Measurements from ENCODE around the gene LLGL2. TPM values are rescaled to one million over a fixed set of nuclear protein-coding genes. Genes with fewer than 3 reads are reported as not detected.

The LLGL2 gene
- total RNA-seq, 8 experiments from 2014 or later, result 0.60 to 6.1 (median 3.0) TPM

GRCh38 chr17:75524269-75524969 is 1.1 kb upstream of the LLGL2 start:
- no peak for ATAC-seq (replicated peaks in 6 of 8)
- Histone ChIP-seq H3K4me1 (replicated peaks in 1 of 2) (peaks cover 0 to 5% of the 10 kb centered on the region in 2 donors), H3K4me3 (peak overlapping the region; percentile 36 to 54 (median 52)), H3K27ac (no peak overlapping the region)
- 43 to 100% (median 85%) methylated on average over 1 to 4 of the region's 24 CpGs; no CpG with 5 or more reads in 3 of the 10 experiments for WGBS, 10 experiments
- in situ Hi-C loops (cut with MboI; ENCODE audit: low pct_unique_long_range_greater_than_20kb in 2 of 9, low sequenced_read_pairs in 9 of 9, unreplicated experiment in 9 of 9), result no loop called here

GRCh38 chr17:75525806-75526554 is 483 bp downstream of the LLGL2 start:
- Histone ChIP-seq H3K27ac (no peak overlapping the region), H3K4me3 (peak overlapping the region; percentile 36 to 54 (median 52)), H3K4me1 (replicated peaks in 1 of 2) (peaks cover 0 to 5% of the 10 kb centered on the region in 2 donors)
- in situ Hi-C loops (cut with MboI; ENCODE audit: low pct_unique_long_range_greater_than_20kb in 2 of 9, low sequenced_read_pairs in 9 of 9, unreplicated experiment in 9 of 9), result no loop called here
- peak in 6 of 8 experiments; percentile 3 to 29 (median 23) for ATAC-seq (replicated peaks in 6 of 8)
- 0 to 26% (median 8%) methylated on average over 2 to 20 of the region's 60 CpGs; no CpG with 5 or more reads in 7 of the 10 experiments for WGBS, 10 experiments

GRCh38 chr17:75526555-75527270 is 1.2 kb downstream of the LLGL2 start:
- Histone ChIP-seq H3K27ac (no peak overlapping the region), H3K4me3 (no peak overlapping the region), H3K4me1 (replicated peaks in 1 of 2) (peaks cover 0 to 5% of the 10 kb centered on the region in 2 donors)
- no peak for ATAC-seq (replicated peaks in 6 of 8)
- WGBS, 10 experiments, result 15 to 100% (median 67%) methylated on average over 1 to 9 of the region's 13 CpGs; no CpG with 5 or more reads in 2 of the 10 experiments
- in situ Hi-C loops (cut with MboI; ENCODE audit: low pct_unique_long_range_greater_than_20kb in 2 of 9, low sequenced_read_pairs in 9 of 9, unreplicated experiment in 9 of 9), result no loop called here

GRCh38 chr17:75530837-75531720 is 5.6 kb downstream of the LLGL2 start:
- no peak overlapping the region for H3K4me3 ChIP-seq
- WGBS, 10 experiments, result 63 to 91% (median 86%) methylated on average over 3 to 9 of the region's 19 CpGs; no CpG with 5 or more reads in 5 of the 10 experiments
- no peak overlapping the region for H3K27ac ChIP-seq
- in situ Hi-C loops (cut with MboI; ENCODE audit: low pct_unique_long_range_greater_than_20kb in 2 of 9, low sequenced_read_pairs in 9 of 9, unreplicated experiment in 9 of 9), result no loop called here
- no peak for ATAC-seq (replicated peaks in 6 of 8)
- peaks cover 5 to 16% of the 10 kb centered on the region in 2 donors for H3K4me1 ChIP-seq (replicated peaks in 1 of 2)

GRCh38 chr17:75531721-75532072 is 6.2 kb downstream of the LLGL2 start:
- no peak overlapping the region for H3K27ac ChIP-seq
- peak in 1 of 8 experiments; percentile 12 for ATAC-seq (replicated peaks in 6 of 8)
- WGBS, 10 experiments, result 100% methylated on average over 2 of the region's 7 CpGs; no CpG with 5 or more reads in 9 of the 10 experiments
- H3K4me3 ChIP-seq, result no peak overlapping the region
- in situ Hi-C loops (cut with MboI; ENCODE audit: low pct_unique_long_range_greater_than_20kb in 2 of 9, low sequenced_read_pairs in 9 of 9, unreplicated experiment in 9 of 9), result no loop called here
- peaks cover 5 to 16% of the 10 kb centered on the region in 2 donors for H3K4me1 ChIP-seq (replicated peaks in 1 of 2)

GRCh38 chr17:75535119-75535537 is 9.6 kb downstream of the LLGL2 start:
- H3K27ac ChIP-seq, result no peak overlapping the region
- in situ Hi-C loops (cut with MboI; ENCODE audit: low pct_unique_long_range_greater_than_20kb in 2 of 9, low sequenced_read_pairs in 9 of 9, unreplicated experiment in 9 of 9), result no loop called here
- 40 to 87% (median 71%) methylated on average over 1 to 9 of the region's 15 CpGs; no CpG with 5 or more reads in 5 of the 10 experiments for WGBS, 10 experiments
- peaks cover 5 to 16% of the 10 kb centered on the region in 2 donors for H3K4me1 ChIP-seq (replicated peaks in 1 of 2)
- ATAC-seq (replicated peaks in 6 of 8), result peak in 7 of 8 experiments; percentile 16 to 93 (median 43)
- H3K4me3 ChIP-seq, result no peak overlapping the region

- ATAC-seq (replicated peaks in 6 of 8), result no peak
Observed at GRCh38 chr17:75535871-75536270, 10.4 kb downstream of the LLGL2 start.

GRCh38 chr17:75536366-75536765 is 10.9 kb downstream of the LLGL2 start:
- ATAC-seq (replicated peaks in 6 of 8), result no peak
- WGBS, 10 experiments, result 59 to 100% (median 83%) methylated on average over 2 to 5 of the region's 10 CpGs; no CpG with 5 or more reads in 3 of the 10 experiments
- H3K27ac ChIP-seq, result no peak overlapping the region
- H3K4me1 ChIP-seq (replicated peaks in 1 of 2), result peaks cover 9 to 16% of the 10 kb centered on the region in 2 donors
- in situ Hi-C loops (cut with MboI; ENCODE audit: low pct_unique_long_range_greater_than_20kb in 2 of 9, low sequenced_read_pairs in 9 of 9, unreplicated experiment in 9 of 9), result no loop called here
- H3K4me3 ChIP-seq, result no peak overlapping the region

More at GRCh38 chr17:75535871-75536270, 10.4 kb downstream of the LLGL2 start:
- WGBS, 10 experiments, result 0 to 100% (median 80%) methylated on average over 1 to 2 of the region's 8 CpGs; no CpG with 5 or more reads in 7 of the 10 experiments
- in situ Hi-C loops (cut with MboI; ENCODE audit: low pct_unique_long_range_greater_than_20kb in 2 of 9, low sequenced_read_pairs in 9 of 9, unreplicated experiment in 9 of 9), result no loop called here
- Histone ChIP-seq H3K27ac (no peak overlapping the region), H3K4me3 (no peak overlapping the region), H3K4me1 (replicated peaks in 1 of 2) (peaks cover 9 to 16% of the 10 kb centered on the region in 2 donors)

GRCh38 chr17:75539967-75540729 is 14.7 kb downstream of the LLGL2 start:
- ATAC-seq (replicated peaks in 6 of 8), result peak in 5 of 8 experiments; percentile 32 to 66 (median 37)
- in situ Hi-C loops (cut with MboI; ENCODE audit: low pct_unique_long_range_greater_than_20kb in 2 of 9, low sequenced_read_pairs in 9 of 9, unreplicated experiment in 9 of 9), result no loop called here
- 40 to 87% (median 64%) methylated on average over 1 to 5 of the region's 13 CpGs; no CpG with 5 or more reads in 6 of the 10 experiments for WGBS, 10 experiments
- Histone ChIP-seq H3K27ac (no peak overlapping the region), H3K4me3 (no peak overlapping the region), H3K4me1 (replicated peaks in 1 of 2) (peaks cover 4 to 5% of the 10 kb centered on the region in 2 donors)

GRCh38 chr17:75540923-75541503 is 15.5 kb downstream of the LLGL2 start:
- in situ Hi-C loops (cut with MboI; ENCODE audit: low pct_unique_long_range_greater_than_20kb in 2 of 9, low sequenced_read_pairs in 9 of 9, unreplicated experiment in 9 of 9), result no loop called here
- no peak for ATAC-seq (replicated peaks in 6 of 8)
- H3K27ac ChIP-seq, result no peak overlapping the region
- H3K4me3 ChIP-seq, result no peak overlapping the region
- H3K4me1 ChIP-seq (replicated peaks in 1 of 2), result peaks cover 0 to 4% of the 10 kb centered on the region in 2 donors
- WGBS, 10 experiments, result 60 to 100% (median 76%) methylated on average over 1 to 3 of the region's 4 CpGs; no CpG with 5 or more reads in 6 of the 10 experiments

- no peak for ATAC-seq (replicated peaks in 6 of 8)
- 60 to 100% (median 94%) methylated on average over 1 to 4 of the region's 8 CpGs; no CpG with 5 or more reads in 5 of the 10 experiments for WGBS, 10 experiments
Observed at GRCh38 chr17:75542229-75542628, 16.7 kb downstream of the LLGL2 start.

More at GRCh38 chr17:75542229-75542628, 16.7 kb downstream of the LLGL2 start:
- Histone ChIP-seq H3K4me1 (replicated peaks in 1 of 2) (peaks cover 0 to 4% of the 10 kb centered on the region in 2 donors), H3K27ac (no peak overlapping the region), H3K4me3 (no peak overlapping the region)
- in situ Hi-C loops (cut with MboI; ENCODE audit: low pct_unique_long_range_greater_than_20kb in 2 of 9, low sequenced_read_pairs in 9 of 9, unreplicated experiment in 9 of 9), result no loop called here

Measured in motor neuron (in vitro differentiated cells).